Liver (tissue), 9 donors: ENCODE results near the gene DHRS1. TPM values are rescaled to one million over a fixed set of nuclear protein-coding genes. Genes with fewer than 3 reads are reported as not detected.

Experiments
- DNase-seq: peaks from one replicate; pipeline ENCODE4 v3.0.0-alpha.2; 2017; ENCODE audit warnings: low spot score
- H3K27ac ChIP-seq, 2 donors: one replicate each; pipeline ENCODE4 v1.7.0; 2013; ENCODE audit warnings: inconsistent platforms in 2 of 2, low read length in 2 of 2, control low read depth in 1 of 2, low read depth in 1 of 2, mild to moderate bottlenecking in 1 of 2
- H3K27me3 ChIP-seq, 4 donors: one replicate each; pipeline versions ENCODE4 v1.6.1 to v1.7.0; 2013; ENCODE audit warnings: low read length in 3 of 4, inconsistent platforms in 1 of 4, mild to moderate bottlenecking in 1 of 4, moderate library complexity in 1 of 4; ENCODE audit not compliant: control insufficient read depth in 4 of 4, insufficient read depth in 4 of 4
- H3K36me3 ChIP-seq, 4 donors: one replicate each; pipeline versions ENCODE4 v1.6.1 to v1.7.0; 2013; ENCODE audit warnings: low read length in 3 of 4, mild to moderate bottlenecking in 3 of 4, low read depth in 1 of 4, moderate library complexity in 1 of 4; ENCODE audit not compliant: control insufficient read depth in 4 of 4, insufficient read depth in 3 of 4
- H3K4me1 ChIP-seq, 4 donors: one replicate each; pipeline versions ENCODE4 v1.6.1 to v1.7.0; 2013; ENCODE audit warnings: low read length in 3 of 4, mild to moderate bottlenecking in 3 of 4, moderate library complexity in 1 of 4; ENCODE audit not compliant: control insufficient read depth in 4 of 4, insufficient read depth in 4 of 4
- H3K4me3 ChIP-seq, 3 donors: one replicate each; pipeline versions ENCODE4 v1.6.1 to v1.7.0; 2013; ENCODE audit warnings: low read length in 3 of 3, control low read depth in 1 of 3, low read depth in 1 of 3, mild to moderate bottlenecking in 1 of 3
- H3K9ac ChIP-seq, 2 donors: one replicate each; pipeline ENCODE4 v1.7.0; 2013; ENCODE audit warnings: low read length in 2 of 2, mild to moderate bottlenecking in 2 of 2, moderate library complexity in 2 of 2, control low read depth in 1 of 2, low read depth in 1 of 2
- H3K9me3 ChIP-seq, 4 donors: one replicate each; pipeline versions ENCODE4 v1.6.1 to v1.7.0; 2013; ENCODE audit warnings: low read length in 3 of 4; ENCODE audit not compliant: control insufficient read depth in 4 of 4
- ATF3 ChIP-seq: IDR thresholded peaks from 2 replicates; pipeline ENCODE4 v1.6.1; 2016; ENCODE audit warnings: antibody characterized with exemption
- EGR1 ChIP-seq, 2 donors: IDR thresholded peaks; 2 replicates each; pipeline ENCODE4 v1.6.1; 2016 to 2018; ENCODE audit warnings: antibody characterized with exemption in 2 of 2, low read depth in 2 of 2
- FOXA1 ChIP-seq: IDR thresholded peaks from 2 replicates; pipeline ENCODE4 v1.6.1; 2016; ENCODE audit warnings: antibody characterized with exemption
- FOXA2 ChIP-seq: IDR thresholded peaks from 2 replicates; pipeline ENCODE4 v1.6.1; 2016; ENCODE audit warnings: antibody characterized with exemption
- HNF4G ChIP-seq: IDR thresholded peaks from 2 replicates; pipeline ENCODE4 v1.6.1; 2016; ENCODE audit warnings: antibody characterized with exemption
- JUND ChIP-seq, 2 donors: IDR thresholded peaks; 2 replicates each; pipeline ENCODE4 v1.6.1; 2016; ENCODE audit warnings: antibody characterized with exemption in 2 of 2
- MAX ChIP-seq: IDR thresholded peaks from 2 replicates; pipeline ENCODE4 v1.6.1; 2016; ENCODE audit warnings: antibody characterized with exemption
- NR2F2 ChIP-seq: IDR thresholded peaks from 2 replicates; pipeline ENCODE4 v1.6.1; 2016; ENCODE audit warnings: antibody characterized with exemption
- RAD21 ChIP-seq, 2 donors: IDR thresholded peaks; 2 replicates each; pipeline ENCODE4 v1.6.1; 2016; ENCODE audit warnings: antibody characterized with exemption in 2 of 2, mild to moderate bottlenecking in 2 of 2
- RXRA ChIP-seq, 2 donors: IDR thresholded peaks; 2 replicates each; pipeline ENCODE4 v1.6.1; 2017 to 2018; ENCODE audit warnings: antibody characterized with exemption in 2 of 2, mild to moderate bottlenecking in 1 of 2
- SP1 ChIP-seq: IDR thresholded peaks from 2 replicates; pipeline ENCODE4 v1.6.1; 2018; ENCODE audit warnings: antibody characterized with exemption, mild to moderate bottlenecking
- TAF1 ChIP-seq: conservative IDR thresholded peaks from 2 replicates; pipeline ENCODE4 v1.6.1; 2016; ENCODE audit warnings: antibody characterized with exemption, mild to moderate bottlenecking
- YY1 ChIP-seq: IDR thresholded peaks from 2 replicates; pipeline ENCODE4 v1.6.1; 2016; ENCODE audit warnings: antibody characterized with exemption, mild to moderate bottlenecking
- WGBS: extraction: QIAGEN DNeasy Blood & Tissue Kit; methylation state at CpG from one replicate; pipeline ENCODE4 v1.1.7; 2013; 5-methylcytosine and 5-hydroxymethylcytosine counted together
- polyA plus RNA-seq, 2 donors: library from polyadenylated mRNA; stranded (reverse) in 1 of 2; unstranded in 1 of 2; fragments of 200-250 nt in 1 of 2; fragments of >200 nt in 1 of 2; fragmentation: Nextera tagmentation in 1 of 2; extraction: Ambion mirVana in 1 of 2; gene quantifications; one replicate each; pipeline versions ENCODE4 v1.2.1 to v1.2.3, GENCODE V29; 2013 to 2015
- total RNA-seq, 2 donors: library from RNA; depleted of rRNA; stranded (reverse); fragments of >200 nt; gene quantifications; one replicate each; pipeline ENCODE4 v1.2.3, GENCODE V29; 2014
- TF ChIP-seq, protein P1 (sequence below): fragments of 150-350 bp; IDR thresholded peaks from 2 replicates; pipeline ENCODE4 v1.5.1; 2017; ENCODE audit warnings: improper control_type of control experiment, low read depth, low read length; ENCODE audit not compliant: missing input control
- TF ChIP-seq, protein P2 (sequence below): IDR thresholded peaks from 2 replicates; pipeline ENCODE4 v1.6.1; 2016; ENCODE audit warnings: antibody characterized with exemption
- TF ChIP-seq, protein P3 (sequence below): IDR thresholded peaks from 2 replicates; pipeline ENCODE4 v1.6.1; 2016; ENCODE audit warnings: antibody characterized with exemption, mild to moderate bottlenecking
- donor health status: healthy.
- donor health status: healthy.
- donor health status: healthy.
- donor health status: healthy.
- donor health status: healthy.

DHRS1 gene
- total and polyA plus RNA-seq, 4 donors, result 30.3 to 84.9 (median 50.2) TPM

DNA sequence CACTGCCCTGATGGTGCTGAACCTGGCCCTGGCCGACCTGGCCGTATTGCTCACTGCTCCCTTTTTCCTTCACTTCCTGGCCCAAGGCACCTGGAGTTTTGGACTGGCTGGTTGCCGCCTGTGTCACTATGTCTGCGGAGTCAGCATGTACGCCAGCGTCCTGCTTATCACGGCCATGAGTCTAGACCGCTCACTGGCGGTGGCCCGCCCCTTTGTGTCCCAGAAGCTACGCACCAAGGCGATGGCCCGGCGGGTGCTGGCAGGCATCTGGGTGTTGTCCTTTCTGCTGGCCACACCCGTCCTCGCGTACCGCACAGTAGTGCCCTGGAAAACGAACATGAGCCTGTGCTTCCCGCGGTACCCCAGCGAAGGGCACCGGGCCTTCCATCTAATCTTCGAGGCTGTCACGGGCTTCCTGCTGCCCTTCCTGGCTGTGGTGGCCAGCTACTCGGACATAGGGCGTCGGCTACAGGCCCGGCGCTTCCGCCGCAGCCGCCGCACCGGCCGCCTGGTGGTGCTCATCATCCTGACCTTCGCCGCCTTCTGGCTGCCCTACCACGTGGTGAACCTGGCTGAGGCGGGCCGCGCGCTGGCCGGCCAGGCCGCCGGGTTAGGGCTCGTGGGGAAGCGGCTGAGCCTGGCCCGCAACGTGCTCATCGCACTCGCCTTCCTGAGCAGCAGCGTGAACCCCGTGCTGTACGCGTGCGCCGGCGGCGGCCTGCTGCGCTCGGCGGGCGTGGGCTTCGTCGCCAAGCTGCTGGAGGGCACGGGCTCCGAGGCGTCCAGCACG lies 16.4 kb upstream of the DHRS1 start:
- no peak overlapping the region for H3K9ac ChIP-seq
- TF ChIP-seq YY1 (no peak), NR2F2 (peak; percentile 50), FOXA1 (no peak), FOXA2 (no peak), RXRA (IDR thresholded peaks at IDR 0.05) (no peak), TAF1 (no peak), SP1 (peak; percentile 55), RAD21 (IDR thresholded peaks at IDR 0.05) (peak in 1 of 2 donors; percentile 39)
- TF ChIP-seq, protein P1, sequence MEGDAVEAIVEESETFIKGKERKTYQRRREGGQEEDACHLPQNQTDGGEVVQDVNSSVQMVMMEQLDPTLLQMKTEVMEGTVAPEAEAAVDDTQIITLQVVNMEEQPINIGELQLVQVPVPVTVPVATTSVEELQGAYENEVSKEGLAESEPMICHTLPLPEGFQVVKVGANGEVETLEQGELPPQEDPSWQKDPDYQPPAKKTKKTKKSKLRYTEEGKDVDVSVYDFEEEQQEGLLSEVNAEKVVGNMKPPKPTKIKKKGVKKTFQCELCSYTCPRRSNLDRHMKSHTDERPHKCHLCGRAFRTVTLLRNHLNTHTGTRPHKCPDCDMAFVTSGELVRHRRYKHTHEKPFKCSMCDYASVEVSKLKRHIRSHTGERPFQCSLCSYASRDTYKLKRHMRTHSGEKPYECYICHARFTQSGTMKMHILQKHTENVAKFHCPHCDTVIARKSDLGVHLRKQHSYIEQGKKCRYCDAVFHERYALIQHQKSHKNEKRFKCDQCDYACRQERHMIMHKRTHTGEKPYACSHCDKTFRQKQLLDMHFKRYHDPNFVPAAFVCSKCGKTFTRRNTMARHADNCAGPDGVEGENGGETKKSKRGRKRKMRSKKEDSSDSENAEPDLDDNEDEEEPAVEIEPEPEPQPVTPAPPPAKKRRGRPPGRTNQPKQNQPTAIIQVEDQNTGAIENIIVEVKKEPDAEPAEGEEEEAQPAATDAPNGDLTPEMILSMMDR, result peak; percentile 25
- DNase-seq, result peak; percentile 63
- peak overlapping the region; percentile 4 to 21 for H3K27ac ChIP-seq
- no peak overlapping the region for H3K4me3 ChIP-seq
- H3K27me3 ChIP-seq, result no peaks in the 10 kb centered on the region
- 40% methylated on average over 70 of the region's 70 CpGs for WGBS
- no peaks in the 10 kb centered on the region for H3K9me3 ChIP-seq
- H3K4me1 ChIP-seq, result peaks cover 6 to 20% (median 12%) of the 10 kb centered on the region in 4 donors
- H3K36me3 ChIP-seq, result no peaks in the 10 kb centered on the region

DNA sequence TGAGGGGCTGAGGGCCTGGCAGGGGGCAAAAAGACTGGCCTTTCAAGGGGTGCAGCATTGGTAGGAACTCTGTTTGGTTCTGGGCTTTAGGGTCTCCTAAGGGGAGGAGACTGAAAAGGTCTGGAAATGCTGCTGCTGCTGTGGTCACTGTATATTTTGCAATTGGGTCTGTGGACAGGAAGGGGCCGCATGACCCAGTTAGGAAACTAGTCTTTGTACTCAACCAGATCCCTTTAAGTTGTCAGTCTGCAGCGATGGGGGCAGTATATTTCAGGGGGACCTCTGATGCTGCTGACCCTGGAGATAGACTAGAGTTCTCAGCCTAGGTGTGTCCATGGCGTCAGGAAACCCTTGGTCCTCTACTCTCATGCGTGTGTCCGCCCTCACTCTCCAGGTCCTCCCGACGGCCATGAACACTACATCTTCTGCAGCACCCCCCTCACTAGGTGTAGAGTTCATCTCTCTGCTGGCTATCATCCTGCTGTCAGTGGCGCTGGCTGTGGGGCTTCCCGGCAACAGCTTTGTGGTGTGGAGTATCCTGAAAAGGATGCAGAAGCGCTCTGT lies 15.7 kb upstream of the DHRS1 start:
- Histone ChIP-seq H3K4me1 (peaks cover 8 to 26% (median 16%) of the 10 kb centered on the region in 4 donors), H3K27ac (peak overlapping the region; percentile 4 to 48), H3K27me3 (no peaks in the 10 kb centered on the region), H3K9me3 (no peaks in the 10 kb centered on the region), H3K4me3 (no peak overlapping the region), H3K9ac (no peak overlapping the region), H3K36me3 (no peaks in the 10 kb centered on the region)
- no peak for DNase-seq
- 84% methylated on average over 10 of the region's 10 CpGs for WGBS
- TF ChIP-seq FOXA2, result no peak
- TF ChIP-seq EGR1 (IDR thresholded peaks at IDR 0.05; ENCODE audit: low read depth in 2 of 2), result no peak
- TF ChIP-seq, protein P2, sequence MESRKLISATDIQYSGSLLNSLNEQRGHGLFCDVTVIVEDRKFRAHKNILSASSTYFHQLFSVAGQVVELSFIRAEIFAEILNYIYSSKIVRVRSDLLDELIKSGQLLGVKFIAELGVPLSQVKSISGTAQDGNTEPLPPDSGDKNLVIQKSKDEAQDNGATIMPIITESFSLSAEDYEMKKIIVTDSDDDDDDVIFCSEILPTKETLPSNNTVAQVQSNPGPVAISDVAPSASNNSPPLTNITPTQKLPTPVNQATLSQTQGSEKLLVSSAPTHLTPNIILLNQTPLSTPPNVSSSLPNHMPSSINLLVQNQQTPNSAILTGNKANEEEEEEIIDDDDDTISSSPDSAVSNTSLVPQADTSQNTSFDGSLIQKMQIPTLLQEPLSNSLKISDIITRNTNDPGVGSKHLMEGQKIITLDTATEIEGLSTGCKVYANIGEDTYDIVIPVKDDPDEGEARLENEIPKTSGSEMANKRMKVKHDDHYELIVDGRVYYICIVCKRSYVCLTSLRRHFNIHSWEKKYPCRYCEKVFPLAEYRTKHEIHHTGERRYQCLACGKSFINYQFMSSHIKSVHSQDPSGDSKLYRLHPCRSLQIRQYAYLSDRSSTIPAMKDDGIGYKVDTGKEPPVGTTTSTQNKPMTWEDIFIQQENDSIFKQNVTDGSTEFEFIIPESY, result no peak
- TF ChIP-seq HNF4G, result no peak
- TF ChIP-seq NR2F2, result no peak
- TF ChIP-seq RXRA (IDR thresholded peaks at IDR 0.05), result no peak
- TF ChIP-seq, protein P3, sequence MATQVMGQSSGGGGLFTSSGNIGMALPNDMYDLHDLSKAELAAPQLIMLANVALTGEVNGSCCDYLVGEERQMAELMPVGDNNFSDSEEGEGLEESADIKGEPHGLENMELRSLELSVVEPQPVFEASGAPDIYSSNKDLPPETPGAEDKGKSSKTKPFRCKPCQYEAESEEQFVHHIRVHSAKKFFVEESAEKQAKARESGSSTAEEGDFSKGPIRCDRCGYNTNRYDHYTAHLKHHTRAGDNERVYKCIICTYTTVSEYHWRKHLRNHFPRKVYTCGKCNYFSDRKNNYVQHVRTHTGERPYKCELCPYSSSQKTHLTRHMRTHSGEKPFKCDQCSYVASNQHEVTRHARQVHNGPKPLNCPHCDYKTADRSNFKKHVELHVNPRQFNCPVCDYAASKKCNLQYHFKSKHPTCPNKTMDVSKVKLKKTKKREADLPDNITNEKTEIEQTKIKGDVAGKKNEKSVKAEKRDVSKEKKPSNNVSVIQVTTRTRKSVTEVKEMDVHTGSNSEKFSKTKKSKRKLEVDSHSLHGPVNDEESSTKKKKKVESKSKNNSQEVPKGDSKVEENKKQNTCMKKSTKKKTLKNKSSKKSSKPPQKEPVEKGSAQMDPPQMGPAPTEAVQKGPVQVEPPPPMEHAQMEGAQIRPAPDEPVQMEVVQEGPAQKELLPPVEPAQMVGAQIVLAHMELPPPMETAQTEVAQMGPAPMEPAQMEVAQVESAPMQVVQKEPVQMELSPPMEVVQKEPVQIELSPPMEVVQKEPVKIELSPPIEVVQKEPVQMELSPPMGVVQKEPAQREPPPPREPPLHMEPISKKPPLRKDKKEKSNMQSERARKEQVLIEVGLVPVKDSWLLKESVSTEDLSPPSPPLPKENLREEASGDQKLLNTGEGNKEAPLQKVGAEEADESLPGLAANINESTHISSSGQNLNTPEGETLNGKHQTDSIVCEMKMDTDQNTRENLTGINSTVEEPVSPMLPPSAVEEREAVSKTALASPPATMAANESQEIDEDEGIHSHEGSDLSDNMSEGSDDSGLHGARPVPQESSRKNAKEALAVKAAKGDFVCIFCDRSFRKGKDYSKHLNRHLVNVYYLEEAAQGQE, result no peak
- TF ChIP-seq ATF3, result no peak
- no peak for TF ChIP-seq JUND (IDR thresholded peaks at IDR 0.05)
- no peak for TF ChIP-seq MAX
- TF ChIP-seq YY1, result no peak
- TF ChIP-seq TAF1, result no peak
